Neural cell (in vitro differentiated cells): Measurements from ENCODE around the gene FAXC. TPM values are rescaled to one million over a fixed set of nuclear protein-coding genes. Genes with fewer than 3 reads are reported as not detected.

Experiments used
- H2AFZ ChIP-seq: fragments of 200-600, 300-800 bp; sonication (generic), shearing (Covaris generic); 2 replicates; pipeline ENCODE4 v1.6.0; 2014; ENCODE audit warnings: low read depth, mild to moderate bottlenecking, antibody characterized with exemption, low read length, moderate library complexity
- H3F3A ChIP-seq: fragments of 200-600 bp; shearing (Covaris generic); 2 replicates; pipeline ENCODE4 v1.6.1; 2016; ENCODE audit warnings: mild to moderate bottlenecking, moderate library complexity, mixed read lengths, antibody characterized with exemption, low read length; ENCODE audit not compliant: insufficient read depth, poor library complexity, severe bottlenecking
- H3K27ac ChIP-seq: fragments of 200-600, 300-800 bp; sonication (generic), shearing (Covaris generic); 2 replicates; pipeline ENCODE4 v1.5.1; 2014; ENCODE audit warnings: mild to moderate bottlenecking, low read length, moderate library complexity
- H3K27me3 ChIP-seq: fragments of 300-800, 200-600 bp; sonication (generic), shearing (Covaris generic); 2 replicates; pipeline ENCODE4 v1.6.0; 2014; ENCODE audit warnings: mild to moderate bottlenecking, low read depth, low read length, moderate library complexity; ENCODE audit not compliant: insufficient read depth
- H3K36me3 ChIP-seq: fragments of 300-800, 200-600 bp; sonication (generic), shearing (Covaris generic); 2 replicates; pipeline ENCODE4 v1.5.1; 2014; ENCODE audit warnings: mild to moderate bottlenecking, antibody characterized with exemption, low read length, moderate library complexity; ENCODE audit not compliant: insufficient read depth
- H3K4me2 ChIP-seq: fragments of 300-800, 200-600 bp; sonication (generic), shearing (Covaris generic); 2 replicates; pipeline ENCODE4 v1.6.0; 2014; ENCODE audit warnings: mild to moderate bottlenecking, low read length
- H3K4me3 ChIP-seq: fragments of 300-800, 200-600 bp; sonication (generic), shearing (Covaris generic); 2 replicates; pipeline ENCODE4 v1.5.1; 2014; ENCODE audit warnings: mild to moderate bottlenecking, low read length, moderate library complexity
- H3K79me2 ChIP-seq: fragments of 200-600 bp; shearing (Covaris generic); replicated peaks from 2 replicates; pipeline ENCODE4 v1.6.0; 2014; ENCODE audit warnings: mild to moderate bottlenecking, low read length, moderate library complexity; ENCODE audit not compliant: insufficient read depth
- H3K9ac ChIP-seq: fragments of 300-800, 200-600 bp; sonication (generic), shearing (Covaris generic); 2 replicates; pipeline ENCODE4 v1.6.1; 2016; ENCODE audit warnings: mild to moderate bottlenecking, low read length, mixed read lengths
- H3K9me2 ChIP-seq: fragments of 200-600 bp; shearing (Covaris generic); 2 replicates; pipeline ENCODE4 v1.6.1; 2016; ENCODE audit warnings: mild to moderate bottlenecking, low read length, mixed read lengths; ENCODE audit not compliant: insufficient read depth
- H3K9me3 ChIP-seq: fragments of 200-600, 300-800 bp; sonication (generic), shearing (Covaris generic); 2 replicates; pipeline ENCODE4 v1.6.1; 2016; ENCODE audit warnings: mild to moderate bottlenecking, mixed run types, low read length, moderate library complexity, mixed read lengths
- H4K20me1 ChIP-seq: fragments of 200-600 bp; shearing (Covaris generic); 2 replicates; pipeline ENCODE4 v1.6.1; 2016; ENCODE audit warnings: mild to moderate bottlenecking, mixed run types; ENCODE audit not compliant: insufficient read depth
- EP300 ChIP-seq: fragments of 450-650 bp; conservative IDR thresholded peaks from 2 replicates; pipeline ENCODE4 v1.6.1; 2014; ENCODE audit warnings: antibody characterized with exemption, mild to moderate bottlenecking, moderate library complexity; ENCODE audit not compliant: poor library complexity, severe bottlenecking
- EZH2 ChIP-seq: fragments of 200-600, 300-800 bp; shearing (Covaris generic), sonication (generic); IDR thresholded peaks from 2 replicates; pipeline ENCODE4 v1.6.1; 2014; ENCODE audit warnings: antibody characterized with exemption, low read length, borderline replicate concordance, mild to moderate bottlenecking; ENCODE audit not compliant: insufficient read depth, poor library complexity, severe bottlenecking
- MXI1 ChIP-seq: fragments of 450-650 bp; conservative IDR thresholded peaks from 2 replicates; pipeline ENCODE4 v1.6.1; 2014; ENCODE audit warnings: antibody characterized with exemption, mild to moderate bottlenecking; ENCODE audit not compliant: poor library complexity, severe bottlenecking
- POLR2AphosphoS5 ChIP-seq: IDR thresholded peaks from 2 replicates; pipeline ENCODE4 v1.6.1; 2012
- RAD21 ChIP-seq: fragments of 450-650 bp; conservative IDR thresholded peaks from 2 replicates; pipeline ENCODE4 v1.6.1; 2014; ENCODE audit warnings: antibody characterized with exemption, mild to moderate bottlenecking, moderate library complexity
- REST ChIP-seq: IDR thresholded peaks from 2 replicates; pipeline ENCODE4 v1.6.1; 2012; ENCODE audit warnings: borderline replicate concordance
- SMC3 ChIP-seq: fragments of 450-650 bp; conservative IDR thresholded peaks from 2 replicates; pipeline ENCODE4 v1.6.1; 2014; ENCODE audit warnings: antibody characterized with exemption, mild to moderate bottlenecking, moderate library complexity; ENCODE audit not compliant: poor library complexity
- TAF1 ChIP-seq: IDR thresholded peaks from 2 replicates; pipeline ENCODE4 v1.6.1; 2012; ENCODE audit warnings: low read depth
- polyA plus RNA-seq: library from polyadenylated mRNA; depleted of rRNA; stranded (reverse); fragments of >200 nt; gene quantifications from 2 replicates; pipeline ENCODE4 v1.2.3, GENCODE V29; 2014
- TF ChIP-seq, protein P1 (sequence below): fragments of 450-650 bp; IDR thresholded peaks from 2 replicates; pipeline ENCODE4 v1.5.1; 2014; ENCODE audit warnings: antibody characterized with exemption, mild to moderate bottlenecking, moderate library complexity; ENCODE audit not compliant: poor library complexity, severe bottlenecking

The FAXC gene
- polyA plus RNA-seq, 1 donor from 2014 or later, result 106 TPM

GRCh38 chr6:99366852-99367251, 17.4 kb upstream of the FAXC start:
- H3K27me3 ChIP-seq, result no peaks in the 10 kb centered on the region
- no peak overlapping the region for H3K4me3 ChIP-seq
- no peak overlapping the region for H2AFZ ChIP-seq
- no peaks in the 10 kb centered on the region for H3F3A ChIP-seq
- H4K20me1 ChIP-seq, result no peaks in the 10 kb centered on the region
- no peaks in the 10 kb centered on the region for H3K9me3 ChIP-seq
- no peak overlapping the region for H3K27ac ChIP-seq
- TF ChIP-seq TAF1 (no peak), MXI1 (no peak), REST (no peak), RAD21 (no peak), EP300 (no peak), SMC3 (no peak), EZH2 (no peak), POLR2AphosphoS5 (no peak)
- TF ChIP-seq, protein P1, sequence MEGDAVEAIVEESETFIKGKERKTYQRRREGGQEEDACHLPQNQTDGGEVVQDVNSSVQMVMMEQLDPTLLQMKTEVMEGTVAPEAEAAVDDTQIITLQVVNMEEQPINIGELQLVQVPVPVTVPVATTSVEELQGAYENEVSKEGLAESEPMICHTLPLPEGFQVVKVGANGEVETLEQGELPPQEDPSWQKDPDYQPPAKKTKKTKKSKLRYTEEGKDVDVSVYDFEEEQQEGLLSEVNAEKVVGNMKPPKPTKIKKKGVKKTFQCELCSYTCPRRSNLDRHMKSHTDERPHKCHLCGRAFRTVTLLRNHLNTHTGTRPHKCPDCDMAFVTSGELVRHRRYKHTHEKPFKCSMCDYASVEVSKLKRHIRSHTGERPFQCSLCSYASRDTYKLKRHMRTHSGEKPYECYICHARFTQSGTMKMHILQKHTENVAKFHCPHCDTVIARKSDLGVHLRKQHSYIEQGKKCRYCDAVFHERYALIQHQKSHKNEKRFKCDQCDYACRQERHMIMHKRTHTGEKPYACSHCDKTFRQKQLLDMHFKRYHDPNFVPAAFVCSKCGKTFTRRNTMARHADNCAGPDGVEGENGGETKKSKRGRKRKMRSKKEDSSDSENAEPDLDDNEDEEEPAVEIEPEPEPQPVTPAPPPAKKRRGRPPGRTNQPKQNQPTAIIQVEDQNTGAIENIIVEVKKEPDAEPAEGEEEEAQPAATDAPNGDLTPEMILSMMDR, result no peak
- H3K9ac ChIP-seq, result no peak overlapping the region
- H3K4me2 ChIP-seq, result no peak overlapping the region
- no peaks in the 10 kb centered on the region for H3K79me2 ChIP-seq
- no peaks in the 10 kb centered on the region for H3K36me3 ChIP-seq
- no peaks in the 10 kb centered on the region for H3K9me2 ChIP-seq

- H3K9me2 ChIP-seq, result no peaks in the 10 kb centered on the region
- H3K79me2 ChIP-seq, result no peaks in the 10 kb centered on the region
- H3K9ac ChIP-seq, result no peak overlapping the region
- TF ChIP-seq RAD21 (no peak), REST (no peak), SMC3 (no peak), MXI1 (no peak), EP300 (no peak), TAF1 (no peak), POLR2AphosphoS5 (no peak), EZH2 (no peak)
- TF ChIP-seq, protein P1, result no peak
- H3K36me3 ChIP-seq, result no peaks in the 10 kb centered on the region
- no peak overlapping the region for H3K4me3 ChIP-seq
- no peaks in the 10 kb centered on the region for H3K9me3 ChIP-seq
- no peak overlapping the region for H3K4me2 ChIP-seq
- no peak overlapping the region for H3K27ac ChIP-seq
- H3F3A ChIP-seq, result no peaks in the 10 kb centered on the region
- H2AFZ ChIP-seq, result no peak overlapping the region
- no peaks in the 10 kb centered on the region for H4K20me1 ChIP-seq
- no peaks in the 10 kb centered on the region for H3K27me3 ChIP-seq
These were observed 14.6 kb upstream of the FAXC start for GRCh38 chr6:99364026-99364425.
